ENCODE results near the gene PLGRKT.
"Not testable (repeated sequence)": the region's sequence is repeated elsewhere in the genome, so short reads cannot be mapped to it uniquely, and the experiment has no call there.

The PLGRKT gene

DNA sequence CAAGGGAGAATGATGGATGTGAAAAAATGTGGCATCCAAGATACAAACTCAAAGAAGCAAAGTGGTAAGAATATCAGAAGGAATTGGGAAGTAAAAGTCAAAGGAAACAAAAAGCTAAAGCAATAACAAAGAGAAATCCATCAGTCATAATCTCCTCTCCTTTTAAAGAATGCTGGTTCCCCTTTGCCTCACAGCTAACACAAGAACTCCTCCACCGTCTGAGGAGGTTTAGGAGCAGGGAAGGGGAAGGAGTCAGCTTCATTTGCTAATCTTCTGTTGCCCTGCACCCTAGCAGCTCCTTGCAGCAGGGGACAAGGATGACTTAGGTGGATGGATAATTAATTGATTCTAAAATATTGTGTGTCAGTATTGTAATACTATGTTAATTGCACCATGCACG, 29.0 kb upstream of the PLGRKT start:
- TF ChIP-seq SUZ12 (IDR thresholded peaks at IDR 0.05; ENCODE audit: extremely low read depth, insufficient read depth, insufficient read length), result no peak
- no peak for TF ChIP-seq ZNF274 (IDR thresholded peaks at IDR 0.05; ENCODE audit: low read depth, low read length)
- no peak for TF ChIP-seq YY1 (IDR thresholded peaks at IDR 0.05; ENCODE audit: insufficient read depth, insufficient read length)

DNA sequence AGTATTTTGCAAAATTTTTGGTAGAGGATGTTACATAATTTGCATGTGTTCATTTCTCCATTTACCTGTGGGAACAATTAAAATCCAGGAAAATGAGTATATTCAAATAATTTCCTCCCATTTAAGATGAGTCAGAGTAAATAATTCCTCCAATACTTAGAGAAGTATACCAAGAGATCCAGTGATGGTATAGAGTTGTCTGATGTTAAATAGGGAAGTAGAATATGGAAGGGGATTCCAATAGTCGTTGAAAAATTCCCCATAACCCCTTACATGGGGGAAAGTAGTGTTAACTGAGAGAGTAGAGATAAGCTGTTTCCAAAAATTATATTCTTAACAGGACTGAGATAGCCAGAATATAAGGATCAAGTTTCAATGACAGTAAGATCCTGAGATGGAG, 28.3 kb upstream of the PLGRKT start:
- TF ChIP-seq ZNF274 (IDR thresholded peaks at IDR 0.05; ENCODE audit: low read depth, low read length) (no peak), SUZ12 (IDR thresholded peaks at IDR 0.05; ENCODE audit: extremely low read depth, insufficient read depth, insufficient read length) (no peak), YY1 (IDR thresholded peaks at IDR 0.05; ENCODE audit: insufficient read depth, insufficient read length) (no peak)
- no peaks in the 10 kb centered on the region for H3K36me3 ChIP-seq (ENCODE audit: insufficient read depth, insufficient read length, low read length)
- no peaks in the 10 kb centered on the region for H3K27me3 ChIP-seq (ENCODE audit: insufficient read depth, insufficient read length)

More for the DNA sequence above, 29.0 kb upstream of the PLGRKT start:
- H3K9me3 ChIP-seq (ENCODE audit: insufficient read depth, low read length), result no peaks in the 10 kb centered on the region
- no peak overlapping the region for H3K9ac ChIP-seq (ENCODE audit: insufficient read length, low read depth)
- H3K4me3 ChIP-seq (ENCODE audit: insufficient read length, low read depth), result no peak overlapping the region
- DNase-seq (ENCODE audit: low read depth, low spot score), result no peak
- H3K36me3 ChIP-seq (ENCODE audit: insufficient read depth, insufficient read length, low read length), result no peaks in the 10 kb centered on the region
- no peaks in the 10 kb centered on the region for H3K4me1 ChIP-seq (ENCODE audit: insufficient read depth, insufficient read length)
- no peaks in the 10 kb centered on the region for H3K27me3 ChIP-seq (ENCODE audit: insufficient read depth, insufficient read length)

GRCh38 chr9:5464831-5465330, 27.2 kb upstream of the PLGRKT start:
- H3K4me1 ChIP-seq (ENCODE audit: insufficient read depth, insufficient read length); H3K9ac ChIP-seq (ENCODE audit: insufficient read length, low read depth); H3K36me3 ChIP-seq (ENCODE audit: insufficient read depth, insufficient read length, low read length); H3K27me3 ChIP-seq (ENCODE audit: insufficient read depth, insufficient read length); H3K4me3 ChIP-seq (ENCODE audit: insufficient read length, low read depth); DNase-seq (ENCODE audit: low read depth, low spot score); H3K9me3 ChIP-seq (ENCODE audit: insufficient read depth, low read length): not testable (repeated sequence)

More for the DNA sequence above, 28.3 kb upstream of the PLGRKT start:
- Histone ChIP-seq H3K4me1 (ENCODE audit: insufficient read depth, insufficient read length) (no peaks in the 10 kb centered on the region), H3K9ac (ENCODE audit: insufficient read length, low read depth) (no peak overlapping the region), H3K9me3 (ENCODE audit: insufficient read depth, low read length) (no peaks in the 10 kb centered on the region), H3K4me3 (ENCODE audit: insufficient read length, low read depth) (no peak overlapping the region)
- no peak for DNase-seq (ENCODE audit: low read depth, low spot score)

DNA sequence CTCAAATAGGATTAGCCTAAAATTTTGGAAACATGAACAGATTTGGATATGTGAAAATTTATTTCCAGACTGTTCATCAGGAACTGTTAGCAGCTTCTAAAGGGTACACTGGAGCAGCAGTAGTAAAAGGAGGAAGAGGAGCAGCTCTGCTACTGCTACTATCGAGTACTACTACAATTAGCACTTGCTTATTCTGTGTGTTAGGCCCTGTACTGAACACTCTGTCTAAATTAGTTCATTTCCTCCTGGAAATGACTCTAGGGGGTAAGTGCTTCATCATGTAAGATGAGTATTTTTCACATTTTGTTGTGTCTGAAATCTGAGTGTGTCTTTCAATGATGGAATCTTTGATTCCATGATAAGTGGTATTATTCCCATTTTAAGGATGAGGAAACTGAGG, 22.4 kb upstream of the PLGRKT start:
- Histone ChIP-seq H3K9me3 (ENCODE audit: insufficient read depth, low read length) (no peaks in the 10 kb centered on the region), H3K36me3 (ENCODE audit: insufficient read depth, insufficient read length, low read length) (no peaks in the 10 kb centered on the region), H3K27me3 (ENCODE audit: insufficient read depth, insufficient read length) (no peaks in the 10 kb centered on the region), H3K4me3 (ENCODE audit: insufficient read length, low read depth) (no peak overlapping the region), H3K4me1 (ENCODE audit: insufficient read depth, insufficient read length) (no peaks in the 10 kb centered on the region), H3K9ac (ENCODE audit: insufficient read length, low read depth) (no peak overlapping the region)
- TF ChIP-seq ZNF274 (IDR thresholded peaks at IDR 0.05; ENCODE audit: low read depth, low read length) (no peak), SUZ12 (IDR thresholded peaks at IDR 0.05; ENCODE audit: extremely low read depth, insufficient read depth, insufficient read length) (no peak), YY1 (IDR thresholded peaks at IDR 0.05; ENCODE audit: insufficient read depth, insufficient read length) (no peak)
- DNase-seq (ENCODE audit: low read depth, low spot score), result no peak

DNA sequence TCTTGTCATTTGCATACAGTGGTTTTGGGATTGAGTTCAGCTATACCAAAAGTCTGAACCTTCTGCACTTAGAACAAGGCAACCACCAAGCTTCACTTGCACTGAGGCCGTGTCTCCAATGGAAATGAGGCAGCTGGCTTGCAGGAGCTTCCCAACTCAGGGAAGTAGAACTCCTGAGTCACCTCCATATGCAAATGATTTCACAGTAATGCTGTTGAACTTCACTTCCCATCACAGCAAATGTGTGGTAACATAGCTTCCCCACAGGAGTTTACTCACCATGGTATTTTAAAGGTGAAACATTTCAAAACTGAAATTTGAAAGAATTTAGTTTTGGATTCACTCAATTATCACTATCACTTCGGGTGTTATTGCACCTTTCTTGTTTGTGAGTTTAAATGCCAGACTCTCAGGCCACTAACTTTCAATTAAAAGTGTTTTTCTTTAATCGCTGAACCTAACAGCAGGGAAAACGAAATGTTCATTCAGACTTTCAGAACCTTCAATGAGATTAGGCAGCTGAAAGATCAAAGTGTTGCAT, 21.6 kb upstream of the PLGRKT start:
- Histone ChIP-seq H3K4me1 (ENCODE audit: insufficient read depth, insufficient read length) (no peaks in the 10 kb centered on the region), H3K36me3 (ENCODE audit: insufficient read depth, insufficient read length, low read length) (no peaks in the 10 kb centered on the region), H3K27me3 (ENCODE audit: insufficient read depth, insufficient read length) (no peaks in the 10 kb centered on the region), H3K4me3 (ENCODE audit: insufficient read length, low read depth) (no peak overlapping the region), H3K9me3 (ENCODE audit: insufficient read depth, low read length) (no peaks in the 10 kb centered on the region), H3K9ac (ENCODE audit: insufficient read length, low read depth) (no peak overlapping the region)
- TF ChIP-seq ZNF274 (IDR thresholded peaks at IDR 0.05; ENCODE audit: low read depth, low read length), result no peak
- TF ChIP-seq SUZ12 (IDR thresholded peaks at IDR 0.05; ENCODE audit: extremely low read depth, insufficient read depth, insufficient read length), result no peak
- no peak for TF ChIP-seq YY1 (IDR thresholded peaks at IDR 0.05; ENCODE audit: insufficient read depth, insufficient read length)
- DNase-seq (ENCODE audit: low read depth, low spot score), result no peak

- Histone ChIP-seq H3K4me3 (ENCODE audit: insufficient read length, low read depth) (no peak overlapping the region), H3K9me3 (ENCODE audit: insufficient read depth, low read length) (no peaks in the 10 kb centered on the region), H3K4me1 (ENCODE audit: insufficient read depth, insufficient read length) (no peaks in the 10 kb centered on the region), H3K36me3 (ENCODE audit: insufficient read depth, insufficient read length, low read length) (no peaks in the 10 kb centered on the region), H3K27me3 (ENCODE audit: insufficient read depth, insufficient read length) (no peaks in the 10 kb centered on the region), H3K9ac (ENCODE audit: insufficient read length, low read depth) (no peak overlapping the region)
- no peak for TF ChIP-seq YY1 (IDR thresholded peaks at IDR 0.05; ENCODE audit: insufficient read depth, insufficient read length)
- no peak for TF ChIP-seq SUZ12 (IDR thresholded peaks at IDR 0.05; ENCODE audit: extremely low read depth, insufficient read depth, insufficient read length)
- no peak for TF ChIP-seq ZNF274 (IDR thresholded peaks at IDR 0.05; ENCODE audit: low read depth, low read length)
- no peak for DNase-seq (ENCODE audit: low read depth, low spot score)
These were observed 17.5 kb upstream of the PLGRKT start for GRCh38 chr9:5455181-5455580.

DNA sequence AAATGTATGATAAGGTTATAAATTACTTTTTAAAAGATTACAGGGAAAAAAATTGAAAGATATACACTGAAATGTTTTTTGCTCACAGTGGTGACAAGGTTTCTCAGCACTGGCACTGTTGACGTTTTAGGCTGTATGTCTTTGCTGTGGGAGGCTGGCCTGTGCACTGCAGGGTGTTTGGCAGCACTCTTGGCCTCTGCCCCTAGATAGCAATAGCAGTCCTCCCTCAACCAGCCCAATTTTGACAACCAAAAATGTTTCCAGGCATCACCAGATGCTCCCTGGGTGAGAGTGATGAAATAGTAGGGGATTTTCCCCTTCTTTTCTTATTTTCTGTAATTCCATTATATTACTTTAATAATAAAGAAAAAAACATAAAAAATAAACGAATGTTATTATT, 15.9 kb upstream of the PLGRKT start:
- no peaks in the 10 kb centered on the region for H3K9me3 ChIP-seq (ENCODE audit: insufficient read depth, low read length)
- no peaks in the 10 kb centered on the region for H3K4me1 ChIP-seq (ENCODE audit: insufficient read depth, insufficient read length)
- no peaks in the 10 kb centered on the region for H3K36me3 ChIP-seq (ENCODE audit: insufficient read depth, insufficient read length, low read length)
- no peak overlapping the region for H3K4me3 ChIP-seq (ENCODE audit: insufficient read length, low read depth)
- peaks cover 10% of the 10 kb centered on the region for H3K27me3 ChIP-seq (ENCODE audit: insufficient read depth, insufficient read length)
- TF ChIP-seq YY1 (IDR thresholded peaks at IDR 0.05; ENCODE audit: insufficient read depth, insufficient read length), result no peak
- TF ChIP-seq SUZ12 (IDR thresholded peaks at IDR 0.05; ENCODE audit: extremely low read depth, insufficient read depth, insufficient read length), result no peak
- no peak for TF ChIP-seq ZNF274 (IDR thresholded peaks at IDR 0.05; ENCODE audit: low read depth, low read length)
- H3K9ac ChIP-seq (ENCODE audit: insufficient read length, low read depth), result no peak overlapping the region
- no peak for DNase-seq (ENCODE audit: low read depth, low spot score)

Data from NT2/D1 (cell line).